CD4-positive, alpha-beta T cell treated with Interleukin-6 for 4 hours (primary cell): ENCODE results near the gene ZNF366.

Experiments
- DNase-seq: peaks from one replicate; pipeline ENCODE4 v3.0.0-alpha.2; 2020; ENCODE audit warnings: mixed read lengths

ZNF366 gene

DNA sequence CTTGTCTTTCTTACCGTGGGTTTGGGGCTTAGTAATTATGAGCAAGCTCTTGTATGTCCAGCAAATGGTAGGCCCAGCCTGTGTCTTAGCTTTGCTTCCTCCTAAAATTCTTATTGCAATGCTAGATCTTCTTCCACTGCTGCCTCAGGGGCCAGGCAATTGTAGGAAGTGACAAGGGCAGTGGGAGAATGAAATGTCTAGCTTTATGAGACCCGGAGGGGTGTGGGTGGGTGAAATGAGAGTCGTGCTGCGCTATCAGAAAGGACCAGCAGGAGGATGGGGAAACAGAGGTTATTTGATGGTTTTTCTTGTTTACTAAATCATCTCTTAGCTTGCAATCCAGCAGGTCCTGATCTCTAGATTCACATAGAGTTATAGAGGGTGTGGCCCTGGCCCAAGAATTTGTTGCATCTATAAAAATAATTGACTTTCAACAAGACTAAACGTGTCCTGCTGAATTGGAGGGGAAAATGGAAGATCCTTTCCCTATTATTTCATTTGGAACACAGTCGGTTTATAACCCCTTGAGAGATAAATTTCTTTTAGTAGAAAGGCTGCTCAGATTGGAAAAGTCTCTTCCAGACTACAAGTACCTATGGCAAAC lies 43.7 kb downstream of the ZNF366 start:
- DNase-seq = no peak

GRCh38 chr5:72460413-72460812 lies 46.8 kb downstream of the ZNF366 start:
- no peak for DNase-seq

GRCh38 chr5:72459913-72460312 lies 47.3 kb downstream of the ZNF366 start:
- DNase-seq = no peak

DNA sequence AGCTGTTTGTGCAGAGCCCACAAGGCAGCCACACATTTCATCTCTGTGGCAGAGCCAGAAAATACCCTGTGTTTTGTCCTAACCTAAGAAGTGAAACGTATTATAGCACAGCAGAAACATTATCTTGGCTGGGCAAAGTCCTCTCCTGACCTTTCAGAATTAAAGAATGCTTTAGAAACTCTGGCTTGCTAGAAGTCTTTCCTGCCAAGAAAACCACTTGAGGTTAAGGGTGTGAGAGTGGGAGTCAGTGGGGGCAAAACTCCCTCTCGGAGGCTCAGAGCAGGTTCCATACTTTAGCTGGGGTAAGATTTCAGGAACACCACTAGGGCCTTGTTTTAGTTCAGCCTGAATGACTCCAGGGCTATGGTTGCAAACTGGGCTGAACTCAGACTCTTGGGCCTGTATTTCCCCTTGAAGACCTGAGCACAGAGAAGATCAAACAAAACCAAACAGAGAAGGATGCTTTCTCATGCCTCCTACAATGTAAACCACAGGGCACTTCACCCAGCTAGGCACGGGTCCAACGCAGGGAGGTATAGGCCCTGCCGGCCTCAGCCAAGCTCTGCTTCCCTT lies 48.0 kb downstream of the ZNF366 start:
- no peak for DNase-seq

DNA sequence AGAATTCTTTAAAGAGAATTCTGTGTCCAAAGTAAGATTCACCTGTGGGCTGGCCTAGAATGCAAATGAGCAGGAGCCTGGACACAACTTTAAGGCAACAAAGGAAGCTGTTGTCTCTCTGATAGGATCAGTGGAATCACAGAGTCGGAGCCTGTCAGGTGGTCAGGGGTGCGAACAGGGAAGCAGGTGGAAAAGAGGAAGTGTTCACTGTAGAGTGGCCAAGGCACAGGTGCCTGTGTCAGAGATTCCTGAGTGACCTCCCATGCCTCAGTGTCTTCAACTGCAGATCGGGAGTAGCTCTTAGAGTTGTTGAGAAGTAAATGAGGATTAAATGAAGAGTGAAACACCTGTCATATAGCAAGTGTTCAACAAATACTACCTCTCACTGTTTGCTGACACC lies 48.8 kb downstream of the ZNF366 start:
- DNase-seq = no peak

- no peak for DNase-seq
These were observed 49.7 kb downstream of the ZNF366 start for GRCh38 chr5:72457491-72457890.

GRCh38 chr5:72456391-72457074 lies 50.7 kb downstream of the ZNF366 start:
- DNase-seq = no peak

DNA sequence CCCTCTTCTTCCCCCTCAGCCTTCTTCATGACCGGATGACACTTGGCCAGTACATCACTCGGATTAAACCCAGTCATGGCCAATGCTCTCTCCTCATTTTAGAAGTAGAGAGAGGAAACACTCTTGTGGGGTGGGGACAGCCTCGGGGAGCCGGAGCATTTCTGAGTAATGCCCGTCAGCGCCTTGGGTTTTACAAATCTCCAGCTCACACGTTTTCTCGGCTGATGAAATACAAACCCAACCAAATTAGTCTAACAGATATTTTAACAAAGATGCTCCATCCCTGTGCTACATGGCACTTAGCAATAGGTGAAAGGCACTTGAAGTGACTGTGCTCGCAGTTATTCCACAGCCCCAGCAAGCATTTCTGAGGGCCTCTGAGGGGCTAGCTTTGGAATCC lies 51.7 kb downstream of the ZNF366 start:
- DNase-seq = no peak

- DNase-seq = no peak
These were observed 52.2 kb downstream of the ZNF366 start for GRCh38 chr5:72454996-72455395.

DNA sequence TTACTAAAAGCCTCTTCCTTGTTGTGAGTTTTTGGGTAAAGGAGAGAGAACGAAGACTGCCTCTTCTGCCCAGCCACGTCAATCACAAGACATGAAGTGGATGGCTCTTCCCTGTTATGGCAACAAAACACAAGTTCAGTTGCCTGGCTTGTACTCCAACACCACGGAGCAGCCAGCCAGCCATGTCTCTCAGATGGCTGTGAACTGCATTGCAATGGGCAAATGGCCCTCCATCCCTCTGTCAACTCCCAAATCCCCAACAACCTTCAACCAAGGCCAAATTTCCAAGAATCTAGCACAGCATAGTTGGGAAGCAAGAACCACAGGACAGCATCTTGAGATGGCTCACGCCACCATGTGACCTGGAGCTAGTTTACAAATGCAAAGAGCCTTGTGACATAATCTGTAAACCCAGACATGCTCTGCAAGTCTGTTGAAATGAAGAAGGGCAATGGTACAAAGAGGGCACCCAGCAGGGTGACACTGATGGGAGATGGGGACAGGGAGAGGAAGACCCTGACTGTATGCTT lies 53.9 kb downstream of the ZNF366 start:
- DNase-seq = no peak

DNA sequence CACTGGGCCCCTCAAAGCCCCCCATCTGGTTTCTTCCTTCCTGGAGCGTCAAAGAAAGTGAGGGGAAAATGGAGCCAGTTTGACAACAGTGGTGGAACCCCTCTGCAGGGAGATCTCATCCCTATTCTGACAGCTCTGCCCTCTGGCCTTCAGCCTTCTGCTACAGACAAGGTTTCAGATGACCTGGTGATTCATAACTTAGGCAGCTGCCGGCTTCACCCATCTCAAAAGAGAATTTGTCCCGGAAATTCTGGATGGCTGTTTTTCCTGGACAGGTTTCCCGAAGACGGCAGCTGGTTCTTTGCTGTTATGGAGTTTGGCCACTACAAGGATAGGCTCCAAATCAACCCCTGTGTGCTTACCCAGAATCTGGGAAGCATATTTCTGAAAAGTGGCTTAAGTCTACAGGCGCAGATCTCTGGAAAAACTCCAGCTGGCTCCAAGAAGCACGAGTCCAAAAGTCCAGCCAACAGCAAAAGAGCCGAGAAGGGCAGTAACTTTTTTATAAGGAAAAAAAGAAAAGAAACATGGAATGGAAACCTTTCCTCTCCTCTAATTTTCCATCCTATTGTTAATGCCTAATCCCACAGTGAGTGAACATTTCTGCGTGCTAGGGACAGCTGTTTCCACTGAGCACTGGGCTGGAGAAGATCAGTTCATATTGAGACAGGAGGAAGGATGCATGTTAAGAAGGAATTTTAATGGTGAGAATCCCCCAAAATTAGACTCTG lies 54.5 kb downstream of the ZNF366 start:
- DNase-seq = no peak

GRCh38 chr5:72451741-72452505 lies 55.3 kb downstream of the ZNF366 start:
- DNase-seq = no peak

GRCh38 chr5:72448368-72448767 lies 58.8 kb downstream of the ZNF366 start:
- no peak for DNase-seq

DNA sequence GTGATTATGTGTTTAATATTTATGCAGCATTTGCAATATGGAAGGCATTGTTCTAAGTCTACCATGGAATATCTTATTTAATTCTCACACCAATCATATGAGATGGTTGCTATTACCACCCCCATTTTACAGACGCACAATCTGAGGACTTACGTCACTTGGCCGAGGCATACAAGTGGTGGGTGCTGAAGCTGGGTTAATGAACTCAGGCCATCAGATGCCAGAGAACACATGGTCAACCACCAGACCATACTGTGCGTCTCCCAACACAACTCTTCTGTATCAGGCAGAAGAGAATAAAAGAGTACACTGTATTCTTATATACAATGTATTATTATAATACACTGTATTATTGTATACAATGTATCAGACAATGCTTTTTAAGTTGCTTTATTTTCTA lies 59.5 kb downstream of the ZNF366 start:
- DNase-seq = no peak

- no peak for DNase-seq
These were observed 61.2 kb downstream of the ZNF366 start for GRCh38 chr5:72445969-72446368.

- DNase-seq = no peak
These were observed 63.3 kb downstream of the ZNF366 start for GRCh38 chr5:72443883-72444282.

DNA sequence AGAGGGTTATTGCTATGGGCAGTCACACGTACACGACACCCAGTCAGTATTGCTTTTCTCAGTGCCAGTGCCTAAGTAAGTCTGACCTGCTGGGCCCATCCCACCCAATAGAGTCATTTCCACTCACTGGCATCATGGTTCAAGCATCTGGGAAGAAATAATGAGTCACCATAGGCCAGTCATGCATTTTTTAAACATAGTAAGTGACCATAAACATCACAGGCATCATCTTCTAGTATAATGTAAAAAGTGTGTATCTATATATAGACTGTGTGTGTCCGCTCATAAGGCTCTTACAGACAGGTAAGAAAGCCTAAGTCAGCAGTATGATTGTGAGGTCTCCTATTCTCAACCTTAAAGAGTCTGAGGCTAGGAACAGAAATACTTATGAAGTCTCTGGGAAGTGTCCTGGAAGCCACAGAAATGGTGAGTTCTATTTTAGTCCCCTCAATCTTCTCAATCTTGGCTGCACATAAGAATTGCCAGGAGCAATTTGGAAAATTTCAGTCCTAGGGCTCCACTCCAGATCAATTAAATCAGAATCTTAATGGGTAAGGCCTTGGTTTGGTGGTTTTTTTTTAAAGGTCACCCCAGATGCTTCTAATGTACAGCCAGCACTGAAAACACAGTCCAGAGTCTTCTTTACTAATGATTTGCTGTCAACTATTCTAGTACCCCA lies 65.2 kb downstream of the ZNF366 start:
- DNase-seq = no peak

GRCh38 chr5:72441094-72441723 lies 66.0 kb downstream of the ZNF366 start:
- no peak for DNase-seq

DNA sequence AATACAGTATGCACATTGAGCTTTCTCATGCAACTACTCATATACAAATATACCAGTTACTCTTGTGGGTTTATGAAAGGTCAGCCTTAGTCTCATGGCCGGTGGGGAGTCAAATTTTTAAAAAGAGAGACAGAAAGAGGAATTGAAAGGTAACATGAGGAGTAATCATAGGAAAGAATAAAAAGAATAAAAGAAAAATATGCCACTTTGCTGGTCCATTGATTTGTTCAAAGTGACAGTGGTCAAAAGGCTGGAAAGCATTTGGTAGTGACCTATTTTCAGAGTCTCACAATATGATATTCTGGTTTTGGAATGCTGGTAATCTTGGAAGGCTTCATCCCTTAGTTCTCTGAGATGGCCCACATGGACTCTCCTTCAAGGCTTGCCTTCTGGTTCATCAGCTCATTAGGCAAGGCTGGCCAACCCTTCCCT lies 67.0 kb downstream of the ZNF366 start:
- DNase-seq = no peak

DNA sequence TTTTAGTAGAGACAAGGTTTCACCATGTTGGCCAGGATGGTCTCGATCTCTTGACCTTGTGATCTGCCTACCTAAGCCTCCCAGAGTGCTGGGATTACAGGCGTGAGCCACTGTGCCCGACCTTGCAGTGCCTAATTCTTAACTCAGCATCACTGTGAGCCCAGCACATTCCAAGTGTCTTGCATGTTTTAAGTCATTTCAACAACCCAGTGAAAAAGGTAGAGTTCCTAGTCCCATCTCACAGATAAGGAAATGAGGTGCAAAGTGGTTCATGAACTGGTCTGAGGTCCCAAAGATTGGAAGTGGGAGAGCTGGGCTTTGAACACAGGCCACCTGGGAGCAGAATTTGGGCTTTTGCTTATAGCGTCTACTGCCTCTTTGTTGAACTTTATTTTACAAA lies 68.0 kb downstream of the ZNF366 start:
- no peak for DNase-seq

DNA sequence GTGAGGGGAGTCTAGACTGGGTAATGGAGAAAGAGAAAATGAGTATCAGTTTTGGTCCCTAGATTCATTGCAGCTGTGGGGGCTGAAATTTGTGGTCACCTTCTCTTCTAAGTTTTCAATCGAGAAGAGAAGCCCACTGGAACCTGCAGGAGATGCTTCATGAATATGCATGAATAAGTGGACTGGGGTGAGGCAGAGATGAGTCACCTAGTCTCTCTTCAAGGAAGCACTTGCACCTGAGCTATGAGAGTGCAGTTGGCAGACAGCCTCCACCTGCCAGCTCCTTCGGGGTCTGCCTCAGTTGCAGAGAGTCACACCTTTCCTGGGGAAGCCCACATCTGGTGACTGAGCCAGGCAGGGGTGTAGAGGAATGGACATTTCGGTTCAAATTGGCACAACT lies 69.1 kb downstream of the ZNF366 start:
- no peak for DNase-seq
